Activated T-cell treated with anti-CD3 and anti-CD28 coated beads, Interleukin-2, amount 50 U/mL, for 1 hour (primary cell): ENCODE data around the gene AKT1S1.

Experiments used
- DNase-seq: peaks from one replicate; pipeline ENCODE4 v3.0.0-alpha.2; 2020

Gene AKT1S1

GRCh38 chr19:49852631-49853126 lies 24.5 kb downstream of the AKT1S1 start:
- DNase-seq: no peak

GRCh38 chr19:49851456-49852259 lies 25.5 kb downstream of the AKT1S1 start:
- DNase-seq: peak; percentile 49

- peak; percentile 90 for DNase-seq
These were observed 26.4 kb downstream of the AKT1S1 start, which contains the start of gene PTOV1 for GRCh38 chr19:49850487-49851342. PTOV1 (plus strand) TSS chr19:49851159.

DNA sequence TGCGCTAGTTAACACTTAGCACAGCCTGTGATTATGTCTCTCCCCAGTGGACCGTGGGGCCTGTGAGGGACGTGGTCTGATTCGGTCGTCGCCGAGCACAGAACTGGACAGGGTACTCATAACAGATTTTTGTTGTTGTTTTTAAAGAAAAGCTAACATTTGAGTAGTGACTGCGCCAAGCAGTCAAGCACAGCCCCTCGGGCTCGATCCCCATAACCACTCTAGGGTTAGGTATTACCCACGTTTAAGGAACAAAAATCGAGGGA lies 27.0 kb downstream of the AKT1S1 start:
- no peak for DNase-seq

DNA sequence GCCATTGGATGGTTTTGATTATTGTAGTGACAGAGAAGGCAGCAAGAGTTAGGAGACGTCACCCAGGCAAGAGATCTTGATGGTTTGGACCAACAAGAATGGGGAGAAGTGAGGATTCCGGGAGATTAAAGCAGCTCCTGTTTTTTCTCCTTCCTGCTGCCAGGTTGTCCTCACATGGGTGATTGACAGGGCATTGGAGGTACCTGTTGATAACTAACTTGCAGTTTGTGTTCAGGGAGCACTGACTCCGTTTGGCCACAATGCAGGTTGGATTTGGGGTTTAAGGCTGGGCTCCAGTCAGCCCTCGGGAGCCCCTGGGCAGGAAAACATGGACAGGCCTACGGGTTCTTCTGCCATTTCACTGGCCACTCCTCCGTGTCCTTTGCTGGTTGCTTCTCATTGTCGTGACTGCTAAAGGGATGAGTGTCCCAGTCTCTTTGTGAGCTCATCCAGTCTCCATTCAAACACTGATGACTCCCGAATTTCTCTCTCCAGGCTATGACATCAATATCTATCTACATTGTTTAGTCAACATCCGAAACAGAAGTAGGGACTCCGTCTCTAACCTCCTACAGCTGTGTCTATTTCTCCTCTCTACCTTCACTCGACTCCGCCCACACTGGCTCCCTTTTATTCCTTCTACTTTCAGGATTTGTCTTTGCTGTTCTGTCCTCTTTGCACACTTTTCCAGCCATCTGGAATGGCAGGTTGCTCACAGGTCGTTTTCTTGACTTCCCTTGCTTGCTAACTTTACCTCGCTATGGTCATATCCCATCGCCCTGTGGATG lies 27.5 kb downstream of the AKT1S1 start:
- no peak for DNase-seq

GRCh38 chr19:49848938-49849337 lies 28.2 kb downstream of the AKT1S1 start:
- no peak for DNase-seq

- no peak for DNase-seq
These were observed 29.1 kb downstream of the AKT1S1 start for GRCh38 chr19:49847731-49848696.

GRCh38 chr19:49846408-49846807 lies 30.7 kb downstream of the AKT1S1 start:
- DNase-seq: no peak

DNA sequence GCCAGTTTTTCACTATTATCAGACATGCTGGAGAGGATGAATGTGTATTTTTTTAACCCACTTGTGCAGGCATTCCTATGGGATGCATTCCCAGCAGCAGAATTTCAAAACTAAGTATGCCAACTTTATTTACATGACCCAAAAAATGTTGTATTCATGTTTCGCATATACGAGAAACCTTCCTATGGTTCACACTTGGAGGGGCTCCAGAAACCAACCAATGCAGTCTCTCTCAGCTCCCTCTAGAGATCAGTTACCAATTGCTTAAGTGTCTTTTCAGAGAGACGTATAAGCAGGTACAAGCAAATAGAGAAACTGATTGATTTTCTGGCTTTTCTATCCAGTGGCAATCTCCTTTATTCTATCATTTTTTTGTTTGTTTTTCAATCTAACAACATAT lies 31.7 kb downstream of the AKT1S1 start:
- no peak for DNase-seq

GRCh38 chr19:49844138-49845095 lies 32.7 kb downstream of the AKT1S1 start:
- no peak for DNase-seq

- DNase-seq: no peak
These were observed 33.9 kb downstream of the AKT1S1 start for GRCh38 chr19:49843265-49843664.

- DNase-seq: no peak
These were observed 36.4 kb downstream of the AKT1S1 start for GRCh38 chr19:49840736-49841249.

GRCh38 chr19:49840321-49840720 lies 36.8 kb downstream of the AKT1S1 start:
- no peak for DNase-seq

DNA sequence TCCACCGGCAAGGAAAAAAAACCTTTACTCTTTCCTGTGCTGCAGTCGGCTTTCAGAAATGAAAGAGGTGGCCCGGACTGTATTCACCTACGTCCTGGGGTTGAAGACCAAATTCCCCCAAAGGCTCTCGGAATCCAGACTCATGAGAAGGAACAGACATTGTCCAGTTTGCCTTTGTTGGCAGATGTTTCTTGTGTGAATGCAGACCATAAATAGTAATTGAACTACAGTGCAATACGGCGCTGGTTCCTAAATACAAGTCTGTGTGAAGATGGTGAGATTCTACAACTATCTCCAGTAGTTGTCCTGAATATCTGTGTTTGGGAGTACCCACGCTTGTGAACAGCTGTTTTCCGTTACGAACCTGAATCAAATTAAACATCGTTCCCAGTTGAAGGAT lies 37.4 kb downstream of the AKT1S1 start:
- no peak for DNase-seq

DNA sequence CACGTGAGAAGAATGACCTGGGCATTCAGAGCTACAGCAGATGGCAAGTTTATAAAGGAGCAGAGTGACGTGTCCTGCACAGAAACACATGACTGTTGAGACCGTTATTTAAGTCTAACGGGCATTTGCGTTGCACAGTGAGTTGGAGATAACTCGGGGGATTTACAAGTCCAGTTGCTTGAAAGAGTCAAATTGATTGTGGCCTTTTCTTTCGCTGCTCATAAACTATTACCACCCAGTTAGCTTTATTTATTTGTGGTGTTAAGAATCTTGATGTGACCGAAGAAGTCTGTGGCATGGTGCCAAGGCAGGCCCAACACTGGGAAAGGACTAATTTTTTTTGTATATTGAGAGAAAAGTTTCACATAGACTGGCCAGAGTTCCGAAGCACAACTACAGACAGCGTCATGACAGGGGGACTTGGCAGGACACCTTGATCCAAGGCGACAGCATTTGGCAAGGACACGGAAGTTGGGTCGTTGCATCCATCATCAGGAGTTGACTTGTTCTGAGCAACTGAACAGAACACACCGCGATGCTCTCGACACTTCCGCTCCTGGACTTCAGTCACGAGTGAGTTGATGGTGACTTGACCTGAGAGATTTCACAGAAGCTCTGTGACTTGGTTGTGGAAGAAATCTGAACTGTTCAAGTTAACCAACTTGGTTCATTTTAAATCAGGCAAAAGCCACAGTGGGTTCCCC lies 38.1 kb downstream of the AKT1S1 start:
- no peak for DNase-seq

- DNase-seq: no peak
These were observed 39.7 kb downstream of the AKT1S1 start for GRCh38 chr19:49837425-49837824.

GRCh38 chr19:49837009-49837310 lies 40.2 kb downstream of the AKT1S1 start:
- no peak for DNase-seq

GRCh38 chr19:49836176-49837008 lies 40.8 kb downstream of the AKT1S1 start:
- DNase-seq: no peak

DNA sequence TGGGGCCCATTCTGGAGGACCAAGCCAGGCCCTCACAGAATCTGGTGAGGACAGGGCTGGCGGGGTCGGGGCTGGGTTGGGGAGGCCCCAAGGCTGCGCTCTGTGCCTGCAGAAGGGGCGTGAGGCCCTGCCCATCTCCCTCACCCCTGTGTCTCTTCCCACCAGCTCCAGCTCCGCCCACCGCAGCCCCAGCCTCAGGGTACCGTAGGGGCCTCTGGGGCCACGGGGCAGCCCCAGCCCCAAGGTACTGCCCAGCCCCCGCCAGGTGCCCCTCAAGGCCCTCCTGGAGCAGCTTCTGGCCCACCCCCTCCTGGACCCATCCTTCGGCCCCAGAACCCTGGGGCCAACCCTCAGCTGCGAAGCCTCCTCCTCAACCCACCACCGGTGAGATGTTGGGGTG lies 41.6 kb downstream of the AKT1S1 start:
- DNase-seq: no peak
